ENCODE measurements around the gene JAZF1. TPM values are rescaled to one million over a fixed set of nuclear protein-coding genes. Genes with fewer than 3 reads are reported as not detected.

The JAZF1 gene
- total and polyA plus RNA-seq, 12 donors = 6.9 to 42.3 (median 30.0) TPM

DNA sequence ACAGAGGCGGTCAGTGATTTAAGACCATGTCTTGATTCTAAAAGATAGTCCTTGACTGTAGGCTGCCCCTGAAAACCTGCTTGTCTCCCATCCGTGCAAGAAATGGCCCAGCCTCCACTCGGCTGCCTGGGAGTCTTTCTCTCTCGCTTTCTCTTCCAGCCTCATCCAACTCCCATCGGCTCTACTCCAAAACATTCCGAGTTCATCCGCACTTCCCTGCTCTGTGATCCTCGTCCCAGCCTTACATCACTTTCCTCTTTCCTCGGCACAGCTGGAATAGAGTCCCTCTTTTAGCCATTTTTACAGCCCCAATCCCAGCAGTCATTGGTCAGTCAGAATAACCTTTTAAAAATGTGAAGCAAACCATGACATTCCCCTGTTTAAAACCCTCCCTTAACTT is 305.5 kb downstream of the JAZF1 start:
- no peak overlapping the region for H3K4me3 ChIP-seq
- H3K4me1 ChIP-seq = peaks cover 2 to 37% (median 28%) of the 10 kb centered on the region in 9 donors
- WGBS, 2 donors = 97 to 100% methylated on average over 9 of the region's 9 CpGs
- H3K36me3 ChIP-seq = no peaks in the 10 kb centered on the region
- TF ChIP-seq, protein P1, sequence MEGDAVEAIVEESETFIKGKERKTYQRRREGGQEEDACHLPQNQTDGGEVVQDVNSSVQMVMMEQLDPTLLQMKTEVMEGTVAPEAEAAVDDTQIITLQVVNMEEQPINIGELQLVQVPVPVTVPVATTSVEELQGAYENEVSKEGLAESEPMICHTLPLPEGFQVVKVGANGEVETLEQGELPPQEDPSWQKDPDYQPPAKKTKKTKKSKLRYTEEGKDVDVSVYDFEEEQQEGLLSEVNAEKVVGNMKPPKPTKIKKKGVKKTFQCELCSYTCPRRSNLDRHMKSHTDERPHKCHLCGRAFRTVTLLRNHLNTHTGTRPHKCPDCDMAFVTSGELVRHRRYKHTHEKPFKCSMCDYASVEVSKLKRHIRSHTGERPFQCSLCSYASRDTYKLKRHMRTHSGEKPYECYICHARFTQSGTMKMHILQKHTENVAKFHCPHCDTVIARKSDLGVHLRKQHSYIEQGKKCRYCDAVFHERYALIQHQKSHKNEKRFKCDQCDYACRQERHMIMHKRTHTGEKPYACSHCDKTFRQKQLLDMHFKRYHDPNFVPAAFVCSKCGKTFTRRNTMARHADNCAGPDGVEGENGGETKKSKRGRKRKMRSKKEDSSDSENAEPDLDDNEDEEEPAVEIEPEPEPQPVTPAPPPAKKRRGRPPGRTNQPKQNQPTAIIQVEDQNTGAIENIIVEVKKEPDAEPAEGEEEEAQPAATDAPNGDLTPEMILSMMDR (IDR thresholded peaks at IDR 0.05) = no peak
- H3K27me3 ChIP-seq = no peaks in the 10 kb centered on the region
- ATAC-seq (no peak), DNase-seq (no peak)
- no peak overlapping the region for H3K27ac ChIP-seq
- intact Hi-C loops (cut with DNase I) = no loop called here
- no peaks in the 10 kb centered on the region for H3K9me3 ChIP-seq

DNA sequence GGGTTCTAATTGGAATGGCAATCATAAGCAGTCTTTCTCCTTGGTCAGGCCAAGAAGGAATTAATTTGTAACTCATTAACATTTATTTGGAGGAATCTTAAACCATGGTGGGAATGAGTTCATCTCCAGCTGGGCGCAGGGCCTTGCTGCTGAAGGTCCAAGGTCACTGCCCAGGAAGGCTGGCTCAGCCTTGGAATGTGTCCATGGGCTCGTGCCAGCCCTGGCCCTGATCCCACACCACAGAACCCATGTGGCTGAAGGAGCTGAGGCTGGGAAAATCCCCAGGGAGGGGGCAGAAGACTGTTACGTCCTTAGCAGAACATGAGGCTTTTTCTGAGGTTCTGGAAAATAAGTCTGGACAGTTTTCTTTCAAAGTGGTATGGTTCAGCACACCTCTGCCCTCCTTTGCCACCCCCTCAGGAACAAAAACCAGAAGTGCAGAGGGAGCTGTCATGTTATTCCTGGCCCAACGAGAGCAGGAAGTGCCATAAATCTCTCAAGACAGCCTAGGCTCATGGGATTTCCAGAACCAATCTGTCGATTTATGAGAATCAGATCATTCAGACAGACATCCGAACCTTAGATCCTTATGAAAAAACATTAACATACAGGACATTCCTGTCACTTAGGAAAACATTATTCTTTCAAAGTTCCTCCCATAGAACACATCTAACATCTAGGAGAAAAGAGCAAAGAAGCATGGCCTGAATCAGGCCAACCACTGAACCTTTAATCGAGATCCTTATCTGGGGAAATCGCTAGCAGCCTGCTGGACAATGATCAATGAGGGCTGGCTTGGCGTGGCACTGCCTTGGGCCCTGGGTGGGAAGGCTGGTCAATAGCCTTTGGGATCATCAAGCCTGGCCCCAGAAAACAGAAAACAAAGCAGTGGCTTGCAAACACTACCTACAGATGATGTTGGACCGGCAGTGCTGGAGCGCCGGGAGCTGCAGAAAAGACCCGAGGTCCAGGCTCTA is 306.3 kb downstream of the JAZF1 start:
- Histone ChIP-seq H3K27me3 (no peaks in the 10 kb centered on the region), H3K9me3 (no peaks in the 10 kb centered on the region), H3K4me3 (no peak overlapping the region), H3K36me3 (no peaks in the 10 kb centered on the region), H3K4me1 (peaks cover 2 to 37% (median 28%) of the 10 kb centered on the region in 9 donors), H3K27ac (peak overlapping the region in 2 of 10 donors; percentile 29 to 42)
- TF ChIP-seq, protein P1 (IDR thresholded peaks at IDR 0.05) = no peak
- peak; percentile 67 to 89 (median 87) for ATAC-seq
- DNase-seq = peak; percentile 30 to 70
- WGBS, 2 donors = 62 to 65% methylated on average over 13 of the region's 13 CpGs
- intact Hi-C loops (cut with DNase I) = no loop called here

DNA sequence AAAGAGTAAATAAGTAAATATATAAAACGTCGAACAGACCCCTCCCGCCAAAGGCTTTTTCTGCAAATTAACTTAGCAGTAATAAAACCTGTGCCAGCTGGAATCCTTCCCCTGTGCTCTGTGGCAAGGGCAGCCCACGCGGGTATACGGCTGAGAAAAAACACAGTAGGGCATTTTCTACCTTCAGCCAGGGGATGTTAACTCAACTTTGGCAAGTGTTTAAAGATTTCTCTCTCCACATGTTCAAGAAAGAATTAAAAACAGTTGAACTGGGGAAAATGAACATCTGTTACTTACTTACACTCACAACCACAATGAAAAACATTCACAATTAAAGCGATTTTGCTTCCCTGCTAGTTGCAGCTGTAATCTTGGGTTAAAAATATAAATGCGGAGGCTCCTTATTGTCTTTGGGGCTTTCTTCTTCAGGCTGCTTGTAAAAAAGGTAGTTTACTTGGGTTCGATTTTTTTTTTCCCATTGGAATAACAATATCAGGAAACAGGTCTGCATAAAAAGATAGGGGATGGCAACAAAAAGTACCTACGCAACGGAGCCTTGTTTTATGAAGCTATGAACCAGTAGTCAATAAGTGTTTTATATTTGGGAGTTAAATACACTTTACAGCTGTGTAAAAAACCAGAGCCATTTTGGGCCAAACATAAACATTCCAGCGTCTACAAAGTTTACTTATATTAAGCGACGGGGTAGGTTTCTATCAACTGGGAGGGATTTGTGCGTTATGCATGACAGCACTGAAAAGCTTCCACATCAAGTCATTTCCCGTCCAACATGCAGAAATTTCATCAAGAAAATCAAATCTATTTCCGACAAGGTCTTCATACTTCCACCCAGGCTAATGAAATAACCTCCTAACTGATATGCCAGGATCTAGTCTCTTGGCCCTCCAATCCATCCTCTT is 308.0 kb downstream of the JAZF1 start:
- H3K27me3 ChIP-seq = no peaks in the 10 kb centered on the region
- intact Hi-C loops (cut with DNase I) = no loop called here
- no peak for DNase-seq
- whole genome bisulfite sequencing, 2 donors = 57 to 73% methylated on average over 17 of the region's 17 CpGs
- no peaks in the 10 kb centered on the region for H3K9me3 ChIP-seq
- no peak for ATAC-seq
- TF ChIP-seq, protein P1 (IDR thresholded peaks at IDR 0.05) = no peak
- no peaks in the 10 kb centered on the region for H3K36me3 ChIP-seq
- no peak overlapping the region for H3K27ac ChIP-seq
- no peak overlapping the region for H3K4me3 ChIP-seq
- H3K4me1 ChIP-seq = peaks cover 2 to 37% (median 28%) of the 10 kb centered on the region in 9 donors

DNA sequence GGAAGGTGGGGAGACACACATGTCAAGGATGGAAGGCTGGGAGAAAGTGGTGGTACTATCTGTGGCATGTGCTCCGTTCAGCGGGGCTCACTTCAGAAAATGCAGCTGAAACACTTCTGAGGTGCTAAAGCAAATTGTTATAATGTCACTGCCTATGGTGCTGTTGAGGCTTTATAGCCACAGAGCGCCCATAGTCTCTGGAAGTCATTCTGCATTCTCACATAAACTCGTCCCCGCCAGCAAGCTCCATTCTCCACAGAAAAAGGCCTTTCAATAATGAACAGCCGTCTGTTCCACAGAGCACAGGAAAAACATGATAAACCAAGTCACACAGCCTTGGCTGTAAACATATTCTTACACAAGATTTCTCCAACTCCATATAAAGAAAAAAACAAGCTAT is 308.7 kb downstream of the JAZF1 start:
- Histone ChIP-seq H3K27ac (no peak overlapping the region), H3K4me3 (no peak overlapping the region), H3K27me3 (no peaks in the 10 kb centered on the region), H3K4me1 (peaks cover 2 to 37% (median 28%) of the 10 kb centered on the region in 9 donors), H3K36me3 (peaks cover 0 to 2% (median 0%) of the 10 kb centered on the region in 9 donors), H3K9me3 (no peaks in the 10 kb centered on the region)
- TF ChIP-seq, protein P1 (IDR thresholded peaks at IDR 0.05) = no peak
- intact Hi-C loops (cut with DNase I) = no loop called here
- 75 to 89% methylated on average over 6 of the region's 6 CpGs for WGBS, 2 donors
- no peak for DNase-seq
- no peak for ATAC-seq
